Muscle of back (tissue), 13 donors: ENCODE measurements around the gene FRMD4B. TPM values are rescaled to one million over a fixed set of nuclear protein-coding genes. Genes with fewer than 3 reads are reported as not detected.

ENCODE experiments used
- DNase-seq, 3 donors: peaks; one replicate each; pipeline versions ENCODE4 v3.0.0 to v3.0.0-alpha.2; 2013
- long read RNA-seq, 9 donors: transcript quantifications; one replicate each; lab custom pipeline, GENCODE V29; 2026
- polyA plus RNA-seq, 10 donors: library from polyadenylated mRNA; unstranded; fragments of 120-200 nt; gene quantifications; one replicate each; pipeline ENCODE4 v1.2.1, GENCODE V29; 2013; ENCODE audit not compliant: insufficient read length in 10 of 10

Gene FRMD4B
- 10 to 100 TPM; 10.9 to 19.6 (median 17.6) TPM for polyA plus RNA-seq
- long read RNA-seq, donor 1: 0 reads
- long read RNA-seq, donor 2: 0 reads
- long read RNA-seq, donor 3: 0 reads
- long read RNA-seq, donor 4: 0 reads
- long read RNA-seq, donor 5: 0 reads
- long read RNA-seq, donor 6: 0 reads
- long read RNA-seq, donor 7, partial matches to known transcripts: 5 of 5 reads
- long read RNA-seq, donor 7, other reads (novel, unspliced or antisense): 0 of 5 reads
- long read RNA-seq, donor 8: 0 reads
- long read RNA-seq, donor 9: 0 reads

DNA sequence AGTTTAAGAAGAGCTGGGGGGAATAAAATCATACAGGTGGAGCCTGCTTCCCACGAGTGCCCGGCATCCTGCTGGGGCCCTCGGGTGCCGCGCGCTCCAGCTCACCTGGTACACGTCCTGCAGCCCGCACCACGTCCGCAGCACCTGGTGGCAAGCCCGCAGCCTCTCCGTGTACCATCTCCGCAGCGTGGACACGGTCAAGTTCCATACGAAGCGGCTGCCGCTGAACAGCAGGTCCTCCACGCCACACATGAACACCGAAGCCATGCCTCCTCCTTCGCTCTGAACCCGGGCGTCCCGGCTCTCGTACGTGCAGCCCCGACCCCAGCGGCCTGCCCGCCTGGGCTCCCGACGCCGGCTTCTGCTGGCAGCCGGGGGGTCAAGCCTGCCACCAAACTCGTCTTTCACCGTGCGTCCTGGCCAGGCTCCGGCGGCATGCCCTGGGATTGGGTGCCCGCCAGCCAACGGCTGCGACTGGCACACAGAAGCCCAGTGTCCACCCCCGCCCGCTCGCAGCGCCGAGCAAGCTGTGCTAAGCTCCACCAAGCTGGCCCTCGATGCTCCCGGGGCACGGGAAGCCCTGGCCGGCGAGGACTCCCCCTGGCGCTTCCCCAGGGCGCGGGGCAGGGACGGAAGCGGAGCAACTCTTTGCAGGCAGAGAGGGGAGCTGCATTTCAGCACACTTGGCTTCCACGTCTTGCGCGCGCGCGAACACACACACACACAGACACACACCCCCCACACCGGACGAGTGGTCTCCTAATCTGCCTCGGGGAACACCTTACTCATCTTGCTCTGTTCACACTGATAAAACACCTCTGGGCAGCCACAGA lies at the start of gene FRMD4B:
FRMD4B (minus strand) TSS at position 366 of the 833 bp plus-strand sequence; CDS start at position 267, 99 bp downstream.
- DNase-seq: peak; percentile 40 to 84 (median 54)

GRCh38 chr3:69433969-69434325 lies 48.1 kb upstream of the FRMD4B start:
- no peak for DNase-seq

- DNase-seq: no peak
Observed at GRCh38 chr3:69433121-69433968, 47.5 kb upstream of the FRMD4B start.

DNA sequence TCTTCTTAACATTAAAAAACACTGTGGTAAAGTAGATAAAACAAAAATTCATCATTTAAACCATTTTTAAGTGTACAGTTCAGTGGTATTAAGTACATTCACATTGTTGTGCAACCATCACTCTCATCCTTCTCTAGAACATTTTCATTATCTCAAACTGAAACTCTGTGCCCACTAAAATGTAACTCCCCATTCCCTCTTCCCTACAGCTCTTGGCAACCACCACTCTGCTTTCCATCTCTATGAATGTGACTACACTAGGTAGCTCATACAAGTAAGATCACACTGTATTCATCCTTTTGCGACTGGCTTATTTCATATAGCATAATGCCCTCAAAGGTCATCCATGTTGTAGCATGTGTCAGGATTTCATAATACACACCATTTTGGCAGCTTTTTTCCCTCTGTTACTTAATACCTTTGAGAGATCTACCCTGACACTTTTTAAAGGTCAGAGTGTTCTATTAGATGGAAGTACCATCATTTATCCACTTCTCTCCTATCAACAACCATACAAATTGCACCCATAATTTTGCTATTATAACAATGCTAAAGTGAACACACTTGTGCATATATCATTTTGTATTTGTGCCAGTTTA lies 42.9 kb upstream of the FRMD4B start:
- DNase-seq: no peak

GRCh38 chr3:69426967-69427304 lies 41.0 kb upstream of the FRMD4B start:
- DNase-seq: no peak

GRCh38 chr3:69426291-69426966 lies 40.5 kb upstream of the FRMD4B start:
- DNase-seq: no peak

GRCh38 chr3:69425249-69425648 lies 39.4 kb upstream of the FRMD4B start:
- no peak for DNase-seq

GRCh38 chr3:69423463-69424155 lies 37.7 kb upstream of the FRMD4B start:
- DNase-seq: no peak

DNA sequence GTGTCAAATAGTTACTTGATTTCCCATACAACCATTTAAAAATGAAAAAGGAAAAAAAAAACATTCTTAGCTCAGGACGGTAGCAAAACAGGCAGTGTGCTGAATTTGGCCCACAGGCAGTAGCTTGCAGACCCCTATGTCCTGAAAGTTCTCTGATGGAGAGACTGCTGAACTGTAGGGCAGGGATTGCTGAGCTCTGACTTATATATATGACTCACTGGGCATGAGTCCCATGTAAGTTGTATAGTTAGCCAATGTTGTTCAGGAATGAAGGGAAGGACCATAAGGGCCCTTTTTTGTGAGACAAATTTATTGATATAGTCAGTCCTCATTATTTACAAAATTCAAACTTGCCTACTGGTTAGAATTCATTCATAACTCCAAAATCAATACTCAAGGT lies 36.9 kb upstream of the FRMD4B start:
- peak in 1 of 3 donors; percentile 53 for DNase-seq

DNA sequence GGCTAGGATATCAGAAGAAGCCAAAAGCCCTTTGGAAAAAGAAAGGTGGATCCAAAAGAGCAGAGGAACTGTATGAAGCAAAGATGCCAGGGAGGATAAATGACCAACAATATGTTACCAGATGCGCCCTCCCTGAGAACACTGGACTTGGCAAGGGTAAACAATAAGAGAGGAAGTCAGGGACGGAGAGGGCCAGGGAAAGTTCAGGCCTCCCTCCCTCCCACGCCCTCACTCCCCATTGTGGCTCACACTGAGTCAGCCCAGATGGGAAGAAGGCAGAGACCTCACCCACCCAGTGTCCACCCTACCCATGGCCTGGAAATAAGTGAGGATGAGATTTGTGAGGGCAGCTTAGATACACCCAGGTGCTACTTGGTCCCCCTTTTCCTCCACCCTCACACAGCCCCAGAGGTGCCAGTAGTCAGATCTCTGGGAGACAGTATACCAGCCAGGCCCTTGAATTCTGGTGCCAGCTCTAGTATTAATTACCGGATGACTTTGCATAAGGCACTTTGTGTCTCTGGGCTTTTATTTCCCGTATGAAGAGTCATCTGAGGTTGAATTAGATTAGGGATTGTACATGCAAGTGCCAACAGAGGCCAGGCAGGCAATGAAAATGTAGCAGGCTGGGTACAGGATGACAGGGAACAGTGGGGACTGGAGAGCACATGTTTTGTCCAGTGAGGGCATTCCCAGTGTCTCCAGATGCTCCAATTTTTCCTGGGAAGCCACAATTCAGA lies 35.1 kb upstream of the FRMD4B start:
- DNase-seq: no peak

DNA sequence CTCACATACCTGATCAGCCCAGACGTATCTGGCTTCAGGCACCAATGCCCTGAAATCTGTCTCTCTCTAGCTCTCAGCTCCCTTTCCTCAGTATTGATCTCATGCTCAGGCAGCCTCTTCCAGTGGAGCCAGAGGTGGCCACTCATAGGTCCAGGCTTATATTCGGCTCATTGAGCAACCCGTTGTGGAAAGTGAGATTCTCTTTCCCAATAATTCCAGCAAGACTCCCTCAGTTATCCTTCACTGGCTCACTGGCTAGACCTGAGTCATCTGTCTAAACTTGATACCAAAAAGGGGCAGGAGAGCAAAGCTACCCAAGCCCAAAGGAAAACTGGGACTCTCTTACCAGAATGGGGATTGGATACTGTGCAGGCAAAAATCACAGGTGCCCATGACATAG lies 33.4 kb upstream of the FRMD4B start:
- no peak for DNase-seq

GRCh38 chr3:69417541-69418078 lies 31.7 kb upstream of the FRMD4B start:
- no peak for DNase-seq

DNA sequence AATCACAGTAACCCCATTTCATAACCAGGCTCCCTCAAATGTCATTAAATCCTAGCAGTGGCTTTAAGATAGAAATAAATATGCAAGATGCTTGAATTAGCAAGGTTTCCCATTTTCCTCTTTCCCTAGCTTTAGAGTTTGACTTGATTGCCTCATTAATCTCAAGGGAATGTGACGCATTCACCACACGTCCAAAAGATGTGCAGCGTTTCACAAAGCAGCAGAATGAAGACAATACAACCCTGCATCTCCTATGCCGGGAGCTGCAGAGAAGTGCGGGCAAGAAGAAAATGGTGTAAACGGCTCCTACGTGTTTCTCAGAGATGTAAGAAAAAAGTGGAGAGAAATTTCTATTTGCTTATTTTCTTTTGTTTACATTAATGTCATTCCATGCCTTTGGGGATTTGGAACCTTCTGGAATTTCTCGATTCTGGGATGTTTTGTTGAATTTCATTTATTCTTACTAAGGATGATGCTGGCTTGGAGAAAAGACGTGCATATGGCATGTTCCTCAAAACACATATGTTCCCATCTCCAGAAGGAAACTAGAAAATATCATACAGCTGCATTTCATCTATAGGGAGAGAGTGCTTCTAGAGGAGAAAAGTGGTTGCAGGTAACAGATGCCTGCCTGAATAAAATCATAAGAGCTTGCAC lies 27.8 kb upstream of the FRMD4B start:
- no peak for DNase-seq

DNA sequence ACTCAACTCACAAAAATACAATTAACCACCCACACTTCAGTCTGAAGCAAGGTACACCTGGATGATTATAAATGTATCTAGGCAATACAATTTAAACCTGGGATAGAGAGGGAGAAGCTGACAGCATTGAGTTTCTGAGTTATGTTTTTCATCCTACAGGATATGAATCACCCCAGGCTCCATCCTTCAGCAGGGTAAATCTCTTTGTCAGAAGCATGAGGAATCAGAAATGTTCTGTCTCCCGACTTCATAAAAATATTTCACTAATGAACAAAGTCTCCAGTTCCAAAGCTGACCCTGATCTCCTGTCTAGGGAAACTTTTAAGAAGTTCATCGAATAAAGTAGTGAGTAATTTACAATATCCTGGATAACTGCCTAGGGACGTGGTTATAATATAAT lies 25.5 kb upstream of the FRMD4B start:
- peak in 1 of 3 donors; percentile 68 for DNase-seq

DNA sequence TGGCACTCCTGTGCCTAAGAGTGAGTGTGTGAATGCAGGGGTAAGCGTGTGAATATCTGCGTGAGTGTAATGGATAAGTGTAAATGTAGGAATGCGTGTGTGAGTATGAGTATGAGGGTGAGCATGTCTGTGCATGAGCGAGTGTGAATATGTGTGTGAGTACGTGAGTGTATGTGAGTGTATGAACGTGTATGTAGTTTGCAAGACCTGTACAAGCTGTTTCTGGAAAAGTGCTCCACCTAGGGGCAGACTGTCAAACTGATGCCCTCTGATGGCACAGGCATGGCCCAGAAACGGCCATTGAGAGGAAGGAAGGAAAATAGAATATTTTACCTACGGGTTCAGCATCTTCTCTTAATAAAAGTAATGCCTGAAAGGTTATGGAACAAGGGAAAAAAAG lies 24.4 kb upstream of the FRMD4B start:
- DNase-seq: peak; percentile 56 to 80 (median 69)

DNA sequence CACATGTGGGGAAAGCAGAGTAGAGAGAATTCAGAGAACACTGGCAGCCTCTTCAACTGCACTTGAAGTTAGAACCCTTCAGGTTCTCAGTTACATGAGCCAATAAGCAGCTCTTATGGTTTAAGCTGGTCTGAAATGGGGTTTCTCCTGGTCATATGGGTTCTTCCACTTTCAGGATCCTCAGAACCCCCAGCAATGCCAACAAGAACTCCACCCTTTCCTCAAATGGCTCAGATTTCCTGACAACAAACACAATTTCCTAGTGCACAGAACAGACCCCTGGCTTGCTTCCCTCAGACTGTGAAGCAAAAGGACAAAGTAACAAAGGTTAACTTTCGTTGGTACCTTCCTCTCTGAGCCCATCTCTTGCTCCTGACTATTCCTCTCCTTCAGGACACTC lies 23.9 kb upstream of the FRMD4B start:
- DNase-seq: no peak

DNA sequence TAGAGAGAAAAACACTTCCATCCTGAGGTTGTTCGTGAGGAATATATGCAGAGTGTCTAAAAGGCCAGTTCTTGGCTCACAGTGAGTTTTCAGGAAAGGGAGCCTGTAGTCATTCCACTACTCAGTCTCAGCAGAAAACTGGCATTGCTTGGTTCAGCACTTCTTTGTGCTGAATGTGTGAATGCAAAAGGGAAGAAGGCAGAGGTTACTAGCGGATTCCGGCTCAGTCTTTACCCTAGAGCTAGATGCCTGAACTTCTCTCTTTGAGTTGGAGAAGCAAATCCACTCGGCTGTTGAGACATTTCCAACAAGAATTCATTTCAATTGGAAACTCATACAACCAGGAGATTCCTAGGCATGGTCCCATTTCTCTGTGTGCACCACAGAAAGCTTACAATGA lies 23.1 kb upstream of the FRMD4B start:
- peak in 1 of 3 donors; percentile 40 for DNase-seq

- DNase-seq: no peak
Observed at GRCh38 chr3:69408542-69408941, 22.7 kb upstream of the FRMD4B start.

- DNase-seq: no peak
Observed at GRCh38 chr3:69407908-69408307, 22.0 kb upstream of the FRMD4B start.
